Stimulated activated CD8-positive, alpha-beta memory T cell treated with anti-CD3 and anti-CD28 coated beads, Interleukin-4, amount 100 ng/mL, for 4 hours (primary cell): ENCODE data around the gene FGD2.
"Not testable (repeated sequence)": the region's sequence is repeated elsewhere in the genome, so short reads cannot be mapped to it uniquely, and the experiment has no call there.

Experiments
- DNase-seq, 2 donors: peaks; one replicate each; pipeline ENCODE4 v3.0.0-alpha.2; 2020; ENCODE audit warnings: low read depth in 2 of 2, low spot score in 1 of 2

The FGD2 gene

GRCh38 chr6:37057128-37057471 is 51.6 kb downstream of the FGD2 start:
- DNase-seq: no peak

- DNase-seq: no peak
These were observed 52.2 kb downstream of the FGD2 start for GRCh38 chr6:37057678-37058077.

GRCh38 chr6:37058084-37058586 is 52.7 kb downstream of the FGD2 start:
- DNase-seq: no peak

GRCh38 chr6:37058984-37059343 is 53.5 kb downstream of the FGD2 start:
- not testable (repeated sequence) for DNase-seq

GRCh38 chr6:37059344-37060194 is 54.1 kb downstream of the FGD2 start:
- DNase-seq: no peak

GRCh38 chr6:37060195-37060559 is 54.7 kb downstream of the FGD2 start:
- no peak for DNase-seq

GRCh38 chr6:37061157-37061804 is 55.8 kb downstream of the FGD2 start:
- no peak for DNase-seq

GRCh38 chr6:37062424-37062823 is 57.0 kb downstream of the FGD2 start:
- no peak for DNase-seq

- no peak for DNase-seq
These were observed 63.2 kb downstream of the FGD2 start for GRCh38 chr6:37068356-37069270.

GRCh38 chr6:37069639-37070038 is 64.2 kb downstream of the FGD2 start:
- no peak for DNase-seq

- DNase-seq: no peak
These were observed 67.1 kb downstream of the FGD2 start for GRCh38 chr6:37072526-37072925.

GRCh38 chr6:37074053-37074827 is 68.8 kb downstream of the FGD2 start:
- DNase-seq: no peak

- no peak for DNase-seq
These were observed 71.9 kb downstream of the FGD2 start for GRCh38 chr6:37077191-37077904.

GRCh38 chr6:37077905-37078296 is 72.4 kb downstream of the FGD2 start:
- DNase-seq: no peak
